ENCODE data around the gene KCNAB3.

KCNAB3 gene

DNA sequence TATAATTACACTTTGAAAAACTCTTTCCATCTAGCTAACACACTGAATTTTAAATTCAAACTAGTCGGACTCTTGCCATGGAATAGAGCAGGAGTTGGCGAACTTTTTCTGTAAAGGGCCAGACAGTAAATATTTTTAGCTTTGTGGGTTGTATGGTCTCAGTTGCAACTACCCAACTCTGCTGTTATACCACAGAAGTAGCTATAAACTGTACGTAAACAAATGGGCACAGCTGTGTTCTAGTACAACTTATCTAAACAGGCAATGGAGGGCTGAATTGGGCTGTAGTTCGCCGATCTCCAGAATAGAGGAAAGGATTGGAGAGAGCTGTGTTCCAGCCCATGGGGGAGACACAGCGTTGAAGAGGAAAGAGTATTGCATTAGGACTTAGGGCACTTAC is 11.1 kb upstream of the KCNAB3 start:
- H3K4me3 ChIP-seq (replicated peaks; ENCODE audit: low read depth, low read length) = no peak overlapping the region
- no peak for DNase-seq (ENCODE audit: low read depth)
- TF ChIP-seq, protein P1, sequence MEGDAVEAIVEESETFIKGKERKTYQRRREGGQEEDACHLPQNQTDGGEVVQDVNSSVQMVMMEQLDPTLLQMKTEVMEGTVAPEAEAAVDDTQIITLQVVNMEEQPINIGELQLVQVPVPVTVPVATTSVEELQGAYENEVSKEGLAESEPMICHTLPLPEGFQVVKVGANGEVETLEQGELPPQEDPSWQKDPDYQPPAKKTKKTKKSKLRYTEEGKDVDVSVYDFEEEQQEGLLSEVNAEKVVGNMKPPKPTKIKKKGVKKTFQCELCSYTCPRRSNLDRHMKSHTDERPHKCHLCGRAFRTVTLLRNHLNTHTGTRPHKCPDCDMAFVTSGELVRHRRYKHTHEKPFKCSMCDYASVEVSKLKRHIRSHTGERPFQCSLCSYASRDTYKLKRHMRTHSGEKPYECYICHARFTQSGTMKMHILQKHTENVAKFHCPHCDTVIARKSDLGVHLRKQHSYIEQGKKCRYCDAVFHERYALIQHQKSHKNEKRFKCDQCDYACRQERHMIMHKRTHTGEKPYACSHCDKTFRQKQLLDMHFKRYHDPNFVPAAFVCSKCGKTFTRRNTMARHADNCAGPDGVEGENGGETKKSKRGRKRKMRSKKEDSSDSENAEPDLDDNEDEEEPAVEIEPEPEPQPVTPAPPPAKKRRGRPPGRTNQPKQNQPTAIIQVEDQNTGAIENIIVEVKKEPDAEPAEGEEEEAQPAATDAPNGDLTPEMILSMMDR (IDR thresholded peaks at IDR 0.05; ENCODE audit: low read length, missing control alignments) = no peak

DNA sequence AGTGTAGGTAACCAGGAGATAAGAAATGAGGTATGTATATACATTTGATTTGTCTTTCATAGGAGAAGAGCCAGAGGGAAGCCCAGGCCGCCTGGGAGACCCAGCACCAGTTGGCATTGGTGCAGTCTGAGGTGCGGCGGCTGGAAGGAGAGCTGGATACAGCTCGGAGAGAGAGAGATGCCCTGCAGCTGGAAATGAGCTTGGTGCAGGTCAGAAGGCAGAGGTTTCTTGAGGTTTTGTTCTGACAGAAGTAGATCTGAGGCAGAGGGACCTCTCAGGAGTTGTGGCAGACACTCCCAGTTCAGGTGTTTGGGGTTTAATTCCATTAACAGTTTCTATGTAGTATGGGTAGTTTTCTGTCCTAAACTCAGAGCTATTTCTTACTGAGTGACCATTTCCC is 10.4 kb upstream of the KCNAB3 start:
- TF ChIP-seq, protein P1 (IDR thresholded peaks at IDR 0.05; ENCODE audit: low read length, missing control alignments) = no peak
- no peak overlapping the region for H3K4me3 ChIP-seq (replicated peaks; ENCODE audit: low read depth, low read length)
- no peak for DNase-seq (ENCODE audit: low read depth)

DNA sequence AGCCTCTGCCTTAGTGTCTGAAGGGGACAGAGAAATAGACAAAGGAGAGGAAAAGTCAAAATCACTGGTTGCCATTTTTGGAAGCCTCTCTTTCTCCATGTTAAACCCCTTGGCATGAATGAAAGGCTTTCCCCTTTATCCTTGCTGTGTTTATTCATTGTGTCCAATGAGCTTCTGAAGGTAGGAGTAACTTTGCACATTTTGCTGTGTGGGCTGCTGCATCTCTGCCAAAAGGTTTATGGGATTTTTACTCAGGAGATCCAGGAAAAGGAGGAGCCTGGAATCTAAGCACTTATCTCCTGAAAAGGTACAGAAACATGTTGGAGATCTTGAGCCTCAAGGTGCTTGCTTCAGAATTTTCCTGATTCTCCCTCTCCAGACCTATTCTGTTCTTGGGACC is 6.2 kb upstream of the KCNAB3 start:
- DNase-seq (ENCODE audit: low read depth) = no peak
- TF ChIP-seq, protein P1 (IDR thresholded peaks at IDR 0.05; ENCODE audit: low read length, missing control alignments) = no peak
- no peak overlapping the region for H3K4me3 ChIP-seq (replicated peaks; ENCODE audit: low read depth, low read length)

DNA sequence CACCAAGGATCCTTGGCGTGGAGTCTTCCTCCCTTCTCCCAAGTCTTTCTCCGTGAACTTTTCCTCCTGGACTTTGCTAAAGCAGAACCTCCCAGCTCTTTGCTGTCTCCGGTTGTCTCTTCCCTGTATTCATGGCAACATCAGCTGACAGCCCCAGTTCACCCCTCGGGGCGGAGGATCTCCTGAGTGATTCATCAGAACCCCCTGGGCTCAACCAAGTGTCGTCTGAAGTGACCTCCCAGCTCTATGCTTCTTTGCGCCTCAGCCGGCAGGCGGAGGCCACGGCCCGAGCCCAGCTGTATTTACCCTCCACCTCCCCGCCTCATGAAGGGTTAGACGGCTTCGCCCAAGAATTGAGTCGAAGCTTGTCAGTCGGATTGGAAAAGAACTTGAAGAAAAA is 3.3 kb upstream of the KCNAB3 start:
- peak; percentile 49 for DNase-seq (ENCODE audit: low read depth)
- TF ChIP-seq, protein P1 (IDR thresholded peaks at IDR 0.05; ENCODE audit: low read length, missing control alignments) = peak; percentile 29
- H3K4me3 ChIP-seq (replicated peaks; ENCODE audit: low read depth, low read length) = peak overlapping the region; percentile 99

DNA sequence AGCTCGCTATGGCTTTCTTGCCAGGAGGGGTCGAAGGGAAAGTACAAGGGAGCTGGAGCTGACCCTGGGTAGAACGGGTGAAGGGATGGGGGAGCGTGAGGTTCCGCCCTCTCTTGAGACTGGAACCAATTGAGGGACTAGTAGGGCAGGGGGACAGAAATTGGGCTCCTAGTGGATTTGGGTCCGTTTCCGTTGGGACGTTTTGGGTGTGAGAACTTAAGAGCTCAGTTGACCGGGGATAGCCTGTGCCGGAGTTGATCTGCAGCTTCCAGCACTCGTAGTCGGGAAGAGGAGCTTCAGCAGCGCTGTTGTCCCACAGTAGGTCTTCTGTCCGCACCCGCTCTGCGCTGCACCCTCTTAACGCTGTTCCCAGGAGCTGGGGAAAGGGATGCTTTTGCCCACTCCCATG is 2.8 kb upstream of the KCNAB3 start:
- TF ChIP-seq, protein P1 (IDR thresholded peaks at IDR 0.05; ENCODE audit: low read length, missing control alignments) = no peak
- DNase-seq (ENCODE audit: low read depth) = peak; percentile 27
- peak overlapping the region; percentile 99 for H3K4me3 ChIP-seq (replicated peaks; ENCODE audit: low read depth, low read length)

DNA sequence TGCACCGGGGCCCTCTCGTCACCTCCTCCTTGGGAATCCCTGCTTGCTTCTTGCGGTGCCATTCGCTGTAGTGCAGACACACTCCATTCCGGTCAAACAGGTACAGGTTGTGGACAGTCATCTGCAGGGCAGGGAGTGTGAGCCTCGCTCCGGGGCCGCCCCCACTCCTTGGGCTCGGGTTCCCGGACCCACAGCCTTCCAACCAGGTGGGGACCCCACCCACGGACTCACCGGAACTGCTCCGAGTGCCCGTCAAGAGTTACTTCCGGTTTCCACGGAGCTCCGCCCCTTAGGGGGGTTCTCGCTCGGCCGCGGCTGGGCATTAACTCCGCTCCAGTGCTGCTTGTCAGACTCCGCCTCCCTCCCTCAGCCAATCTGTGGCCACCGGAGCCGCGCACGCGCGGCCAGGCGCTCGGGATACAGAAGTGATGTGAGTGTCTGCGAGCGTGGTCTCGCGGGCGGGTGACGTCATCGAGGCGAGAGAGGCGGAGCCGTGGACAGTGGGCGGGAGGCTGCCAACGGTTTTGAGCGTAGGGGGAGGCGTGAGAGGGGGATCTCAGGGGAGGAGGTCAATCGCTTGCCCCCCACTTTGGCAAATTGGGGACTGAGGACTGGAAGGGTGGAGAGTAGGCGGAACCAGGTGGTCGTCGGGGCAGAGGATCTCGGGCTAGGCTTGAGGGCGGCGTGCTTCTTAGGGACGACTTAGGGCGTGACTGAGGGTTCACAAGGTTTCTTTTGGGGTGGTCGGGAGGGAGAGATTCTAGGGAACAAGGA is 2.2 kb upstream of the KCNAB3 start, which contains the start of the genes CNTROB and TRAPPC1:
Gene CNTROB (plus strand): TSS at position 498 of the 774 bp plus-strand sequence. CDS start 874 bp downstream, outside the sequence.
Gene TRAPPC1 (minus strand): TSS at position 238 of the 774 bp plus-strand sequence. CDS start 117 bp downstream, at position 121.
- DNase-seq (ENCODE audit: low read depth) = peak; percentile 99
- H3K4me3 ChIP-seq (replicated peaks; ENCODE audit: low read depth, low read length) = peak within 1 kb of the TSS; percentile 99
- TF ChIP-seq, protein P1 (IDR thresholded peaks at IDR 0.05; ENCODE audit: low read length, missing control alignments) = no peak
